Tongue (tissue), 2 donors: Measurements from ENCODE around the gene CDK8. TPM values are rescaled to one million over a fixed set of nuclear protein-coding genes. Genes with fewer than 3 reads are reported as not detected.
"Not testable (repeated sequence)": the region's sequence is repeated elsewhere in the genome, so short reads cannot be mapped to it uniquely, and the experiment has no call there.

Source experiments
- DNase-seq: peaks from one replicate; pipeline ENCODE4 v3.0.0-alpha.2; 2015
- total RNA-seq: library from RNA; depleted of rRNA; stranded (reverse); fragments of >200 nt; gene quantifications from one replicate; pipeline ENCODE4 v1.2.3, GENCODE V29; 2014

Gene CDK8
- total RNA-seq, 1 donor from 2014 or later: 20.9 TPM

DNA sequence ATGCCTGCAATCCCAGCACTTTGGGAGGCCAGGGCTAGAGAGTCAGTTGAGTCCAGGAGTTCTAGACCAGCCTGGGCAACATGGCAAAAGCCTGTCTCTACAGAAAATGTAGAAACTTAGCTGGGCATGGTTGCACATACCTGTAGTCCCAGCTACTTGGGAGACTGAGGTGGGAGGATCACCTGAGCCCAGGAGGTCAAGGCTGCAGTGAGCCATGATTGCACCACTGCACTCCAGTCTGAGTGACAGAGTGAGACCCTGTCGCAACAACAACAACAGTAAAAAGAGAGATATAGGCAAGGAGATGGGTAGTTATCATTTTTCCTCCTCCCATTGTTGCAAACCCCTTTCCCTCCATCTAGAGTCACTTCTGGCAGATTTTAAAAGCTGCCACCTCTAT is 62.2 kb downstream of the CDK8 start:
- not testable (repeated sequence) for DNase-seq

DNA sequence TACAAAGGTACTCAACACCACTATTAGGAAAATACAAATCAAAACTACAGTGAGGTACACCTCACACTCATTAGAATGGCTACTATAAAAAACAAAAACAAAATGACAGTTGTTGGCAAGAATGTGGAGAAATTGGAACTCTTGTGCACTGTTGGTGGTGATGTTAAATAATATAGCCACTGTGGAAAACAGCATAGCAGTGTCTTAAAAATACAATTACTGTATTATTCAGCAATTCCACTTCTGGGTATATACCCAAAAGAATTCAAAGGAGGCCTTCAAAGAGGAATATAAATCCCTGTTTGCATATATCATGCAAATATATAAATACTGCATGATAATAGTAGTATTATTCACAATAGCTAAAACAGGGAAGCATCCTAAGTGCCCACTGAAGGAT is 66.8 kb downstream of the CDK8 start:
- DNase-seq: no peak

DNA sequence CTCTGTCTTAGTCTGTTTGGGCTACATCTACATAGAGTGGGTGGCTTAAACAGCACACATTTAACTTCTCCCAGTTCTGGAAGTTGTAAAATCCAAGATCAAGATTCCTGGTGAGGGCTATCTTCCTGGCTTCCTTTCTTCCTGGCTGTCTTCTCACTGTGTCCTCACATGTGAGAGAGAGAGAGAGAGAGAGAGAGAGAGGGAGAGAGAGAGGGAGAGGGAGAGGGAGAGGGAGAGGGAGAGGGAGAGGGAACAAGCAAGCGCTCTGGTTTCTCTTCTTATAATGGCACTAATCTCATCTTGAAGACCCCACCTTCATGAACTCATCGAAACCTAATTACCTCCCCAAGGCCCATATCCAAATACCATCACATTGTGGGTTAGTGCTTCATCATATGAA is 69.2 kb downstream of the CDK8 start:
- no peak for DNase-seq

GRCh38 chr13:26323764-26324163 is 69.8 kb downstream of the CDK8 start:
- DNase-seq: no peak

GRCh38 chr13:26324294-26324693 is 70.4 kb downstream of the CDK8 start:
- no peak for DNase-seq

DNA sequence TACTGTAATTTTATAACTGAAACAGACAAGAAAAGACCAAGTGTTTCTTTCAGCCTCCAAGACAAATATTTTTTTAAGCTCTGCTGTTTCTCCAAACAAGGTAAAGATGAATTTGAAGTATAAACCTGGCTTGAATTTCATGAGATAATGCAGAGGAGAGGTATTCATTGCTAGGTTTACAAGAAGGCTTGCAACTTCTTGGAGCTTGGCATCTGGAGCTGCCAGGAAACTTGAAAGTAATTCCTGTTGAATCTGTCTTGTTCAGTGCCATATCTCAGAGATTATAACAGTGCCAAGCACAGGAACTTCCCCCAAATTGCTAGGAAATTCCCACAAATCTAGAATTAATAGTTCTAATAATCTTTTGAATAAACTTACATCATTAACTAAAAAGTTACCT is 70.9 kb downstream of the CDK8 start:
- no peak for DNase-seq

GRCh38 chr13:26325876-26326275 is 71.9 kb downstream of the CDK8 start:
- no peak for DNase-seq

GRCh38 chr13:26326562-26326961 is 72.6 kb downstream of the CDK8 start:
- DNase-seq: no peak

GRCh38 chr13:26327940-26328725 is 74.2 kb downstream of the CDK8 start:
- no peak for DNase-seq

DNA sequence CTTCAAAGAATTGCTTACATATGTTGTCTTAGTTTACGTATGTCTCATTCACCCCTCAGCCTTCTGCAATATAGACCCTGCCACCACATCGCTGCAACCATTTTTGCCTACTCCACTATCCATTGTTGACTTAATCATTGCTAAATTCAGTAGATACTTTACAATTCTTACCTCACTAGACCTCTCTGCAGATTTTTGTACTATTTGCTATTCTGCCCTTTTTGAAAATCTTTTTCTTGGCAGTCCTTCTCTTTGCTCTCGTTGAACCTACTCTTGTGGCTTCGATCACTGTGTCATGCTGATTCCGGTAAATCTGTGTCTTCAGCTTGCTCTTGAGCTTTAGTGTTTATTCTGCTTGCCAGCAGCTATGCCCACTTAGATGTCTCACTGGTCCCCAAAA is 81.2 kb downstream of the CDK8 start:
- DNase-seq: no peak

- DNase-seq: no peak
These were observed 86.9 kb downstream of the CDK8 start for GRCh38 chr13:26340807-26341206.

GRCh38 chr13:26342898-26343297 is 89.0 kb downstream of the CDK8 start:
- no peak for DNase-seq

GRCh38 chr13:26343816-26344215 is 89.9 kb downstream of the CDK8 start:
- no peak for DNase-seq

DNA sequence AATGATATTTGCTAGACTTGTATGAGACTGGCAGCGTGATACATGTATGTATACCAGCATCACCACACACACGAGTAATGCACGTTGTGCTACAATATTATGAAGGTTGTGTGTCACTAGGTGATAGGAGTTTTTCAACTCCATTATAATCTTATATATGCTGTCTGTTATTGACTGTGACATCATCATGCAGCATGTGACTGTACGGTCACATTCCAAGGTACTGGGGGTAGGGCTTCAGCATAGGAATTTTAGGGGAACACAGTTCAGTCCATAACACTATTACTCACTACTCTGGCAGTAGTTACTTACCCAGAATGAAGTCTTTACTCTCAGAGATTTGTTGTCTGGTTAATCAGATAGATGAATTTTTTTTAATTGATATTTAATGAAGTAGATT is 91.1 kb downstream of the CDK8 start:
- no peak for DNase-seq

DNA sequence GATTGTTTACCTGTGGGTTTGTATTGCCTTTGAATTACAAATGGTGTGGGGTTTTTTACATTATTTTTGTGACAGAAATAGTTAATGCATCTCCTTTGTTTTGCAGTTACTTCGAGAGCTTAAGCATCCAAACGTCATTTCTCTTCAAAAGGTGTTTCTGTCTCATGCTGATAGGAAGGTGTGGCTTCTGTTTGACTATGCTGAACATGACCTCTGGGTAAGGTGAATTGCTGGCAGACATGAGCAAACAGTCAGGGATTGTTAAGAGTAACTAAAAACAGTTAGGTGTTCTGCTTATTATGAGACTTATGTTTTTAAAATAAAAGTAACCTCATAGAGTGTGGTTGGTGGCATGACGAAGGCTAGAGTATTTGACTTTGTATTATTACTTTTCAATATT is 95.0 kb downstream of the CDK8 start:
- no peak for DNase-seq

DNA sequence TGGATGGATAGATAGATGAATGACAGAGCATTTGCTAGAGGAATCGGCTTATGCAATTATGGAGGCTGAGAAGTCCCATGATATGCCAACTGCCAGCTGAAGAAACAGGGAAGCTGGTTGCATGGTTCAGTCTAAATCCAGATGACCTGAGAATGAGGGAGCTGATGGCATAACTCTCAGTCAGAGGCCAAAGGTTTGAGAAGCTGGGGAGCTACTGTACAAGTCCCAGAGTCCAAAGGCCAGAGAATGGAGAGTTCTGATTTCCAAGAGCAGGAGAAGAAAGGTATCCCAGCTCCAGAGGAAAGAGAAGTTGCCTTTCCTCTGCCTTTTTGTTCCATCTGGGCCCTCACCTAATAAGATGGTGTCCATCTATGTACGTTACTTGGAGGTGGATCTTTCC is 108.3 kb downstream of the CDK8 start:
- DNase-seq: no peak

GRCh38 chr13:26370553-26370952 is 116.6 kb downstream of the CDK8 start:
- no peak for DNase-seq

GRCh38 chr13:26372747-26373146 is 118.8 kb downstream of the CDK8 start:
- no peak for DNase-seq

DNA sequence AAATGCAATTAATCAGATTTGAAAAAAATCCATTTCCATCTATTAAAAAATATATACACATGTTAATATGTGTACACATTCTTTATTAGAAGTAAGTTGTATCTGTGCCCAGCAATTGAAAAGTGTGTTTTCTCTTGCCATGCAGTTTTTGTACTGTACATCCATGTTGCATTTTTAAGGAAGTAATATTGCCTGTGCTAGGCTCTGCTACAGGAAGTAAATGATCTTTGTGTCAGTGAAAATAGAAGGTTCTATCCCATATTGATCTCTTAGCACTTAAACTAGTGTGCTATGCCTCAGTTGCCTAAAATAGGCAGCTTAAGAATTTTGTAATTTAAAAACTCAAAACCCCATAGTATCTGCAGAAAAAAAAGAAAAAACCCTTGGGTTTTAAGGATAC is 122.5 kb downstream of the CDK8 start:
- DNase-seq: no peak

DNA sequence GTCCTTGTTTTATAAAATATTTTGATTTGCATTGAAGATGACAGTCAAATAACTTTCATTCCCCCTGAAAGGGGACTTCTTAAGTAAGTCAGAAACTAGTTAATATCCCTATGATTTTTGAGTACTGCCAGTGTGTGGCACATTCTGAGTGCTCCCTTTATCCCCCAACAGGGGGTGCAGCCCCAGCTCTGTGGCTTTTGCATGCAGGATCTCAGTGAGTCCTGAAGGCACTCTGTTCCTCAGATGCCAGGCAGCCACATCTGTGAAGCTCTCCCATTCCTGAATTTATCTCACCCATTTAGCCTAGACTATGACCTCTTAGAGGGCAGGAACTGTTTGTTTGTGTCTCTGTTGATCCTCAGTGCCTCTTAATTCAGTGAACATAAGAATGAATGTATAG is 123.1 kb downstream of the CDK8 start:
- peak; percentile 16 for DNase-seq

GRCh38 chr13:26378116-26378515 is 124.2 kb downstream of the CDK8 start:
- peak; percentile 16 for DNase-seq

GRCh38 chr13:26379831-26380230 is 125.9 kb downstream of the CDK8 start:
- no peak for DNase-seq

DNA sequence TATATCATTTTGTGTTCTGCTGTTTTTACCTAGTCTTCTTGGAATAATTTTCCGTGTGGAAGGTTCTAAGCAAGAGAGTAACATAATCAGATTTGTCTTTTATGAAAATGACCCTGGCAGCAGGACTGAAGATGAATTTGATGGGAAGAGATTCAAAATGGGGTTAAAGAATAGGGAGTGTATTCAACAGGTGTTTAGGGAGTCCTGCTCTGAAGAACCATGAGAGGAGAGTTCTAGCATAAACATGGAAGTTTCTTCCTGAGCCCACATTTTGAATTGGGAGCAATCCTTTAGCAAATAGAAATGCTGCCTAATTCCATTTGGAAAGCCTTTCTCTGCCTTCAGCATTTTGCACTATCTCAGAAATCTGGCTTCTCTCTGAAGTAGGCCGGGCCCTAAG is 127.0 kb downstream of the CDK8 start:
- no peak for DNase-seq

GRCh38 chr13:26382366-26382765 is 128.4 kb downstream of the CDK8 start:
- no peak for DNase-seq

DNA sequence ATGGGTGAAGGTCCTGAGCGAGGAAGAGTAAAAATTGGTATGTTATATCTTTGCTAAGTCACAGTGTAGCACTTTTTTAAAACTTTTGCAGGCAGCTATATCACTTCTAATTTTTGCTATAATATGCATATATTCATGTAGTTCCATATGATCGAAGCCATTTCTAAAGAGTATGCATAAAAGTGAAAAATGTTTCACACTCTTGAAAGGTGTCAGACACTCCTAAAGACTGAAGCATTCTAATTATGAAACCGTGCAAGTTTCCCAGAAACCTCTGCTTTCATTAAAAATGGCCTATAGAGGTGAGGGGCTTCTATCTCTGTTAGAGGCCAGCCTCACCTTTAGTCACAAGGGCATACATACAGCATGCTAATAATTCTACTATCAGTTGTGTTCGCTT is 128.9 kb downstream of the CDK8 start:
- no peak for DNase-seq
